NCI-H146 treated with DMSO at 0.1 percent for 48 hours (cell line): Measurements from ENCODE around the gene SMR3A.

ENCODE experiments used
- DNase-seq: peaks from one replicate; lab custom pipeline; 2025; ENCODE audit not compliant: unreplicated experiment; lab: John Stamatoyannopoulos, UW

SMR3A gene

DNA sequence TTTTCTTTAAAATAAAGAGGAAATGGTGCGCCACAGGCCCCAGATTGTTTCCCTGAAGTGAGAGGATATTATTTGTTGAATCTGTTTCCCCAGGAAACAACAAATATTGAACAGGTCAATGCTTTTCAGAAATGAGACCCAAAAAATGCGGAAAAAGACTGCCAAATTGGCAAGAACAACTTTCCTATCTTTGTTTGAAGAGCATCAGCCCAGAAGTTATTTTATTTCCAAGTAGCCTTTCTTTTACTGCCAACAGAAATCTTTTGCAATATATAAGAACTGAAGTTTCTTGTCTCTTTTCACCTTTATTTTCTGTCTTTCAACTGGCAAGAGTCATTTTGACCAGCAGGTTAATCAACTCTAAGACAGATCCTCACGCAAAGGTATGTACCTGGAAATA is at the start of gene SMR3A:
Gene SMR3A (plus strand): TSS at position 301 of the 400 bp plus-strand sequence. CDS start 1,356 bp downstream, outside the sequence.
- no peak for DNase-seq

DNA sequence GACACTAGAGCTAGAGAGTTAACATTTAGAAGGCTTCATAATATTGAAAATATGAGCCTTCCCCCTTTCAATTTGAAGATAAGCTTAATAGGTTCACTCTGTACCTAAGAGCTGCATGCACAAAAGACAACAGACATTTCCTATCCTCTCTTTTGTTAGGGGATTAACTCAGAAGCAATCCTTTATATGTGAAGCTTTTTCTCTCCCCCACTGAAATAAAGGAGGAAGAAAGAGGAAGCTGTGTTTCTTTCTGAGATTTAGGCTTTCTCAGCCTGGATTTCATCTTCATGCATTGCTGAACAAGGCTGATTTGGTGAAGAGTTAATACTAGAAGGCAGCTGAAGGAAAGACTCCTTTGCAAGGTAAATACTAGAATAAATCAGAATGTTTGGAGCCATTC is 46.8 kb upstream of the SMR3A start:
- DNase-seq: no peak

DNA sequence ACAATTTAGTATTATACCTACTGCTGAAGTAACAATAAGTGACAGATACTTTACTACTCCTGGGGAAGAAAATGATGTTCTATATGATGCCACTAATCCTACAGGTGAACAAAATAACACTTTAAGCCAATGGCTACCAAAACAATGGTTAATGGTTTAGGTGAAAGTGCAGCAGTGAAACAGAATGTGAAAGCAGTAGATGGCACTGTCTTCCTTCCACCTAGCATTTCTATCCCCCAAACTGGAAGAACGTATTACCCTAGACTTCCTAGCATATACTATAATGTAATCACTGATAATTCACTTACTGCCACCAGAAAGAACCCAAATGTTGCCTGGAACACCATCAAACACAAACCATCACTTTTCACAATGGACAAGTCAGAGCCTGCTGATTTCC is 44.6 kb upstream of the SMR3A start:
- no peak for DNase-seq

DNA sequence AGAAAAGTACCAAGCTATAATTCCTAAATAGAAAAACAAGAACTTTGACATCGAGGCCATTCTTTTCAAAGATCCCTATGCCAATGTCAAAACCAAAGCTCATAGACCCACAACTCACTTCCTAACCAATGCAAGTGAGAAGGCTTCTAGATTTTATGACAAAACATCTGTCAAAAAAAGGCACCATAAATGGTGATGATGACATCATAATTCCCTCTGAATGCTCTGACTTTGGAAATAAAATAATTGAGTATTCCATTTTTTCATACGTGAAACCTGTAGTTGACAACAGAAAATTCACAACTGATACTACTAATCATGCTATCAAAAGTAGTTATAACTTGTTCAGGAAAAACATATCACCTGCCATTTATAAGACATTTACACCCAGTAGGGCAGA is 34.5 kb upstream of the SMR3A start:
- DNase-seq: no peak

DNA sequence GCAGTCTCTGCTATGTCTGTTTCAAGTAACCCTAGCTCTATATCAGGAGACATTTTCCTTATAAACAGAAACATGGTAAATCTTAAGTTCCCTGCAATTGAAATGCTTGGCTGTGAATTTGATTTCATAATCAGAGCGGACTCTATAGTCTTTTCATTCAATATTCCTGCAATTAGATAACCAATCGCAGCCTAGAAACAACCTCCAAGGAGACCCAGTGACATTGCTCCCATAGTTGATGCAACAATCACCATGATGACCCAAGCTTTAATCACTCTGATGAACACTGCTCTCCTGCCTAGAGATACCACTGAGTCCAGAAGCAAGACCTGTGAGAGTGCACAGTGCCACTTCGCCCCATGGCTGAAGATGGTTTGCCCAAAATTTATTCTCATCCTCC is 25.9 kb upstream of the SMR3A start, which contains the start of gene CABS1:
Gene CABS1 (plus strand): TSS at position 301 of the 400 bp plus-strand sequence. CDS start 59 bp downstream, at position 360.
- no peak for DNase-seq

DNA sequence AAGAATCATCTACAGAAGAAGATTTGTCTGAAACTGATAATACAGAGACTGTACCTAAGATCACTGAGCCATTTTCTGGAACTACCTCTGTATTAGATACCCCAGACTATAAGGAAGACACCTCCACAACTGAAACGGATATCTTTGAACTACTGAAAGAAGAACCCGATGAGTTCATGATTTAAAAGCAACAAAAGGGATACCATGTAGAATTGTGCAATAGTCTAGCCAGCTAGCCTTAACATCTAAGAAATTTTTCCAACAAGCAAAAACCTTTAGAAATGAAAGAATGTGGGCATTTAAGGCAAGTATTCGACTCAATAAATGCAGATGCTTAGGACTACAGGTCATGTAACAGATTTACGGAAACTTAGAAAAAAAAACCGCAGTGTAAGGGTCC is 24.5 kb upstream of the SMR3A start:
- no peak for DNase-seq

DNA sequence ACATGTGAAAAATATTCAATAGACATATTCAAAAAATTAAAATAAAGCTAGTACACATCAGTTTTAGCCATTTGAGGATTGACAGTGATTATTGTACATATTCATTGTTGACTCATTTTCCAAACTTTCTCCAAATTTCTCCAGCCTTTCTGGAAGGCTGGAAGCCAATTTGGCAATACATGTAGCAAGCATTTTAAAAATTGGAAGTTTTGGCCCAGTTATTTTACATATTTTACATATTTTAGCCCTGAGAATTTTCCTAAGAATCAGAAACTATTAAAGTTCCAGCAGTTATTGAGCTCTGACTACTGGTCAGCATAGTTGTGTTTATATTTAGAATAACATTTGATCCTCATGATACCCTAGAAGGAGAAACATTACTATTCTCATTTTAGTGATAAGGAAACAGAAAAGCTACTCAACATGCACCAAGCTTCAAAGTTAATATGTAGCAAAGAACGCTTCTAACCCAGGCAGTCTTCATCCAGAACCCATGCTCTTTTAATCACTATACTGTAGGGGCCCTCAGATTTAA is 22.6 kb upstream of the SMR3A start:
- DNase-seq: no peak

DNA sequence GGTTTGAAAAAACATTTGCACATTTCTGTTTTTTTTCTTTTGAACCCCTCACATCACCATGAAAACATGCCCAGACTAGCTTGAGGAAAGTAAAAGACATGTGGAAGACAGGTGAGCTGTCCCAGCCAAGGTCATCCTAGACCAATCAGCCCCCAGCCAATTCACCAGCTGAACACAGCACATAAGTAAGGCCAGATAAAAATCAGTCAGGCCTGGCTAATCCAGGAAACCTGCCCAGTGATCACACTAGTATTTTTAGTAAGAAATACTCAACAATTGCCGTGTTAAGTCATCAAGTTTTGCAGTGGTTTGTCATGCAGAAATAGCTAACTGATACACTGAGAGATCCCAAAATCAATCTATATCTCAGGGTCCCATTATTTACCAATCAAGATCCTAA is 4.4 kb upstream of the SMR3A start:
- no peak for DNase-seq

DNA sequence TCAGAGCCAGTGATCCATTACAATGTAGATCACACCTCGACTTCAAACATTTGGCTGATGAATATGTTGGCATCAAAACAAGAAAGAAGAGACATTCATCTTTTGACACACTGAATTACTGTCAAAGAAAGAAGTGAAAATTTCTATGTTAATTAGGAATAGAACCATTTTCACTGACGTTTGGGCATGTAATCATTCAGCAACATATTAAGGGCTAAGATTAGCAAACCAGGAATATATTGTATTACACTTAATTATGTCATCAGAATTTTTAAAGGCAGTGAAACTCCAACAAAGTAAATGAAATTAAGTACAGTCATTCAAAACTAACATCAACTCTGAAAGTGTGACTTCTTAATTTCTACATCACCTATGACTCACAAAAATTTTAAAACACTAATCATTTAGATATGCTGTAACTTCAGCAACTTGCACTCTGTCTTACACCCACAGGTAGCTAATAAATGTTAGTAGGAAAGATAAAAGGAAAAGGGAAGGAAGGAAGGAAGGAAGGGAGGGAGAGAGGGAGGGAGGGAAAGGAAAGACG is 1.4 kb upstream of the SMR3A start:
- no peak for DNase-seq

DNA sequence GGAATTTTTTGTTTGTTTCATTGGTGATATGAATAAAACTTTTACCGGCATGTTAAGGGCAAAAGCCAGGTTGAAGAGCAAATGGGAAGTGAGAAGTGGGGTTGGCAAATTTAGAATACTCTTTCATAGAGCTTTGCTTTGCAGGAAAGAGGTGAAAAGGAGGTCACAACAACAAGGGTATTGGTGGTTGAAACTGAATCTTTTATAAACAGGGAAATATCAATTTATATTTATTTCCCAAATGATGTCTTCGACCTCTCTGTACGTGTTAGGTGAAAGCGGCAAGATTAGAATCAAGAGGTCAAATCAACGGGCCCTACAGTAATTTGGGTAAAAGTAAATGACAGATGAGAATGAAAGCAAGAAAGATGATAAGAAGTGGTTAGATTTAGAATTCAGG is 3.4 kb downstream of the SMR3A start:
- DNase-seq: no peak

DNA sequence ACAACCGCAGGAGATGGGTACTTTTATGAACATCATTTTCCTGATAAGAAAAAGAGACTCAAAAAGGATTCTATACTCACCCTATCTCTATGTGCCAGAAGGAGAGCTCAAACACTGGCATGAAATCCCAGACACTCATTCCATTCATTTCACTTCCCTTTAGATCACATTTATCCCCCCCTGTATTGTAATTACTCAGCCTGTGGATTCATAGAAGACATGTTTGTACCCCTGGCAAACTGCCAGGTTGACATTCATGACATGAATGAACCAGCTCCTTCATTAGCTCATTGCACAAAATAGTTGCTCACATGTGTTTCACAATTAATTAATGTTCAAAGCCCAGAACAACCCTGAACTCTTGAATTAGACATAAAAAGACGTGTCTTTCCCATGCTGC is 4.9 kb downstream of the SMR3A start:
- DNase-seq: no peak

DNA sequence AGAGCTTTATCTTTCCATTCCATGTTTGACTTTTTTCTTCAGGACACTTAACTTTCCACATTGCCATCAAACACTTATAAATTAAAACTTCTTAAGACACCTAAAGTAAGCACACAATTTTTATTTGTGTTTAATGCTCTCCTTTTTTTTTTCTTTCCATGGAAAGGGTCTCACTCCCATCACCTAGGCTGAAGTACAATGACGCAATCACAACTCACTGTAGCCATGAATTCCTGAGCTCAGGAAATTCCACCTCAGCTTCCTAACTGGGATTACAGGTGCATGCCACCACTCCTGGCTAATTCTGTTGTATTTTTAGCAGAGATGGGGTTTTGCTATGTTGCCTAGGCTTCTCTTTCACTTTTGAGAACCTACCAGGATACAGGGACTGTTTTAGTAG is 7.3 kb downstream of the SMR3A start:
- DNase-seq: no peak

DNA sequence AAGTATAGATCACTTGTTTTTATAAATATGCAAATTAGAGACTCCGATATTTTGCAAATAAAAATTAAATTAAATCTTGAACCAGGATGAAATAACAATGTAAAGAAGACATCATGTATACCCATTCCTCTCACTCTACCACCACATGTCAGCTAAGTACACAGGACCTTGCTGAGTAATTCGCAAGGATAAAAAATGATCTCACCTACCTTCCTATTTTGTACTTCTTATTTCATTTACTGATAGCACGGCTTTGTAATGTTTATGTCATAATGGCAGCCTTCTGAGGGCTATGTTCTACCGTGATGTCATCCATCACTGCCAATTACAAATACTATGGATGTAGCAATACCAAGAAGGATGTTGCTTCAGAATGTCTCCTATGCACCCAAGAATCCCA is 11.4 kb downstream of the SMR3A start:
- DNase-seq: no peak

DNA sequence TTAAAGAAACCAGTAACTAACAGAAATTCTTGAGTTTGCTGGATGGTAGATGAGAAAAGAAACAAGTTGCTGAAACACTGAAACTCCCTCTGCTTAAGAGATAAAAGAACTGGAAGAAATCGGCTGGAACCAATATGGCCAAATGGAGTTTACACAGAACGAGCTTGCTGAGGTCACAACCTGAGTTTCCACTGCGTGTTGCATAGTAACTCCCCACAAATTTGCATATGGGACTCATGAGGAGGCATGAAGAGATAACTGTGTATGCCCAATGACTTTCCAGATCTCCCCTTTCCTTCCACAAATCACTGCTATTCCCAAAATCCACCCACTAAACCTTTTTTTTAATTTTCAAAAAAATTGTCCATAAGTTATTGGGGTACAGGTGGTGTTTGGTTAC is 12.2 kb downstream of the SMR3A start:
- DNase-seq: no peak

DNA sequence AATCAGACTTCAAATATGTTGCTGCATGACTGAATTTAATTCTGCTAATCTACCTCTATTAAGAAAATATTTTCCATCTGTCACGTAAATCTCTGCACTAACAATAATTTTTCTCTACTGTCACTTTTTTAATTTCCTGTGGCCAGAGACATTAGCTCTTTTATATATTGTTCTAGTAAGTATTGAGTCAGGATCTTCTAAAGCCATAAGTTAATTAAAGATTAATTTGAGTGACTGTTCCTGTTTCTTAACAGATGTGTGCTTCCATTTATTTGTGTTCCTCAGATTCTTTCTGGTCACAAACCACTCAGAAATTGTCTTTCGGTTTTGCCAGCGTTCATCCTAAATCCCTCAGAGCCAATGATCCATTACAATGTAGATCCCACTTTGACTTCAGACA is 20.0 kb downstream of the SMR3A start:
- no peak for DNase-seq

DNA sequence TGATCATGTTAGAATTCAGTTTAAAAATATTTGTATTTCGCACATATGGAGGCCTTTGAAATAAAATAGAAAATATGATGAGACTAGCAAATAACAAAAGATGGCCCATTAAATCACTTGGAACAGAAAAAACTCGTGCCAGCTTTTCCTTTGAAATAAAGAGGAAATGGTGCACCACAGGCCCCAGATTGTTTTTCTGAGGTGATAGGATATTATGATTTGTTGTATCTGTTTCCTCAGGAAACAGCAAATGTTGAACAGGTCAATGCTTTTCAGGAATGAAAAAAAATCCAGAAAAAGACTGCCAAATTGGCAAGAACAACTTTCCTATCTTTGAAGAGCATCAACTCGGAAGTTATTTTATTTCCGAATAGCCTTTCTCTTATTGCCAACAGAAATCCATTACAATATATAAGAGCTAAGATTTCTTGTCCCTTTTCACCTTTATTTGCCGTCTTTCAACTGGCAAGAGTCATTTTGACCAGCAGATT is 22.2 kb downstream of the SMR3A start, which contains the start of gene SMR3B:
Gene SMR3B (plus strand): TSS at position 441 of the 491 bp plus-strand sequence. CDS start 1,380 bp downstream, outside the sequence.
- DNase-seq: no peak

DNA sequence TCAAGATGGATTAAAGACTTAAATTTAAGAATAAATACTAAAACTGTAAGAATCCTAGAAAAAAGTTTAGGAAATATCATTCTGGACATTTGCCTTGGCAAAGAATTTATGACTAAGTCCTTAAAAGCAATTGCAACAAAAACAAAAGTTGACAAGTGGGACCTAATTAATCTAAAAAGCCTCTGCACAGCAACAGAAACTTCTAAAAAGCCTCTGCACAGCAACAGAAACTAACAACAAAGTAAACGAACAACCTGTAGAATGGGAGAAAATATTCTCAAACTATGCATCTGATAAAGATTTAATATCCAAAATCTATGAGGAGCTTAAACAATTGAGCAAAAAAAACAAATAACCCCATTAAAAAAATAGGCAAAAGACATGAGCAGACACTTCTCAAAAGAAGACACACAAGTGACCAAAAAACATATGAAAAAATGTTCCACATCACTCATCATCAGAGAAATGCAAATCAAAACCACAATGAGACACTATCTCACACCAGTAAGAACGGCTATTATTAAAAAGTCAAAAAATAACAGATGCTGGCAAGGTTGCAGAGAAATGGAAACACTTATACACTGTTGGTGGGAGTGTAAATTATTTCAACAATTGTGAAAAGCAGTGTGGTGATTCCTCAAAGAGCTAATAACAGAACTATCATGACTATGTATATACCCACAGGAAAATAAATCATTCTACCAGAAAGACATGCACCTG is 31.7 kb downstream of the SMR3A start:
- DNase-seq: no peak

DNA sequence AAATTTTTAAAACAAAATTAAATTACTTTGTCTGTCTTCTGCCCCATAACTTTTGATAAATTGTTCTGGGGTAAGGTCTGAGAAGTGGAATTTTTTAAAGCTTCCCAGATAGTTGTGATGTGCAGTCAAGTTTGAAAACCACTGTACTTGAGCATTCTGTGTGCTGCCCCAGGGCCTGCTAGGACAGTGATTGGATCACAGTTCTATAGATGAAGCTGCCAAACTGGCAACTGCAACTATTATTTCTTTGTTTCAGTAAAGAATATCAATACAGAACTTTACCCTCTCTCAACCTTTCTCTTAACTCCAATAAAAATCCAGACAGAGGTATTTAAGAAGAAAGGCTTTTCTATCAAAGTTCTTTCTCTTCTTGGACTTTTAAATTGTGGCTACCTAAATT is 37.0 kb downstream of the SMR3A start, which contains the start of gene OPRPN:
Gene OPRPN (plus strand): TSS at position 361 of the 400 bp plus-strand sequence. CDS start 1,346 bp downstream, outside the sequence.
- no peak for DNase-seq

DNA sequence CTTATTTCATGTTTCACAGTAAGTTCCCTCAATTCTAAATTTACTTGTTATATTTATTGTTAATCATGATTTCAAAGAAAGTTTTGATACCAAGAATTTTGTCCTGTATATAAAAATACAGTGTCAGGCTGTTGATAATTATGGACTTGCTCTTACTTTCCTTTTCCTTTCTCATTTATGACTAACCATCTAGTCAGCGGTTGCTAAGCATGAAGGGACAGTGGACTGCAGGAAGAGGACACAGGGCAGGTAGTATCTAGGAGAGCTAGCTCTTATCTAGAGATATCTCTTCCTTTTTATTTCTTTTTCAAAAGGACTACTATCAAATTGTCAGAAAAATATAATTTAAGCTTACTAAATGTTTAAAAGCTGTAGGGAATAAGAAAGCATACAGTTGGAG is 38.8 kb downstream of the SMR3A start:
- DNase-seq: no peak

DNA sequence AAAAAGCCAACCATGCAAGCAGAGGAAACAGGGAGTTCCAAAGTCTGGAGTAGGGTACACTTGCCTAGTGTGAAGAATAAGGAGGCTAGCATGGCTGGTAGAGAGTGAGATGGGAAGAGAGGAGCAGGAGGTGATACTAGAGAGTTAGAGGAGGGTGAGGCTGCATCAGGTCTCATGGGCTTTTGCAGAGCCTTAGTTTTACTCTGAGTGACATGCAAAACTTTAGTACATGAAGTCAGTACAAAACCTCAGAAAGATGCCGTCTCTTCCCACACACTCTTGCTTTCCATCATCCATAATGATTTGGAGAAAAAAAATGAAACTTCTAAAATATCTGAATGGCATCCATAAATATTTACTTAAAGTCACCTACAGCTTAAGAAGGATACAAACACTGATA is 42.2 kb downstream of the SMR3A start:
- no peak for DNase-seq

DNA sequence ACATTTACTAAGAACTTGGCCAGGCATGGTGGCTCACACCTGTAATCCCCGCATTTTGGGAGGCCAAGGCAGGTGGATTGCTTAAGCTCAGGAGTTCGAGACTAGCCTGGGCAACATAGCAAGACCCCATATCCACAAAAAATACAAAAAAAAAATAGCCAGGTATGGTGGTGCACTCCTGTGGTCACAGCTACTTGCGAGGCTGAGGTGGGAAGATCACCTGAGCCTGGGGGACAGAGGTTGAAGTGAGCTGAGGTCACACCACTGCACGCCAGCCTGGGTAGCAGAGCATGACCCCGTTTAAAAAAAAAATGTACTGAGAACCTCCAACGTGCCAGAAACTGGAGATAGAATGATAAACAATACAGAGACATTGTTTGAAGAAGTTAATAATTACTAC is 45.2 kb downstream of the SMR3A start:
- DNase-seq: no peak
